OCI-LY7 (cell line): ENCODE results near the gene DCAF8. TPM values are rescaled to one million over a fixed set of nuclear protein-coding genes. Genes with fewer than 3 reads are reported as not detected.

Source experiments
- BruUV-seq: library from RNA; stranded (reverse); fragments of 400-500 nt; replicated peaks from 2 replicates; lab custom pipeline; 2021; lab: Mats Ljungman, UMichigan
- CTCF ChIA-PET: fragments of 300-600 bp; sonication (Branson Sonifier 250); formaldehyde crosslinking; loops from one replicate; lab custom pipeline; 2022; ENCODE audit warnings: antibody characterized with exemption; ENCODE audit not compliant: unreplicated experiment; lab: Charles Lee
- POLR2A ChIA-PET: fragments of 300-600 bp; sonication (Branson Sonifier 250); formaldehyde crosslinking; loops from one replicate; lab custom pipeline; 2022; ENCODE audit warnings: antibody characterized with exemption; lab: Charles Lee
- DNase-seq: peaks from one replicate; pipeline ENCODE4 v3.0.0-alpha.2; 2015; ENCODE audit warnings: low spot score
- H2AFZ ChIP-seq: fragments of 200-600 bp; sonication (generic), shearing (Covaris generic); 2 replicates; pipeline ENCODE4 v1.6.1; 2014; ENCODE audit warnings: mild to moderate bottlenecking, antibody characterized with exemption, low read length, moderate library complexity
- H3K27ac ChIP-seq: fragments of 200-600 bp; sonication (generic); 2 replicates; pipeline ENCODE4 v1.5.1; 2014; ENCODE audit warnings: mixed run types, low read depth, mild to moderate bottlenecking, moderate library complexity, low read length, inconsistent platforms; ENCODE audit not compliant: poor library complexity, severe bottlenecking
- H3K36me3 ChIP-seq: fragments of 200-600 bp; sonication (generic); 2 replicates; pipeline ENCODE4 v1.6.1; 2014; ENCODE audit warnings: mild to moderate bottlenecking, antibody characterized with exemption, low read length, moderate library complexity, mixed read lengths; ENCODE audit not compliant: insufficient read depth
- H3K4me1 ChIP-seq: fragments of 200-600 bp; sonication (generic); 2 replicates; pipeline ENCODE4 v1.5.1; 2014; ENCODE audit warnings: mild to moderate bottlenecking, low read length; ENCODE audit not compliant: insufficient read depth, poor library complexity, severe bottlenecking
- H3K4me2 ChIP-seq: fragments of 200-600 bp; sonication (generic); 2 replicates; pipeline ENCODE4 v1.6.1; 2014; ENCODE audit warnings: mild to moderate bottlenecking, low read length
- H3K4me3 ChIP-seq: fragments of 200-600 bp; sonication (generic); 2 replicates; pipeline ENCODE4 v1.5.1; 2014; ENCODE audit warnings: mild to moderate bottlenecking, low read depth, low read length; ENCODE audit not compliant: poor library complexity, severe bottlenecking
- H3K79me2 ChIP-seq: fragments of 200-600 bp; sonication (generic); 2 replicates; pipeline ENCODE4 v1.6.1; 2016; ENCODE audit warnings: low read depth, mild to moderate bottlenecking, low read length, moderate library complexity, mixed read lengths; ENCODE audit not compliant: insufficient read depth
- H3K9me2 ChIP-seq: fragments of 200-600 bp; sonication (generic); 2 replicates; pipeline ENCODE4 v1.6.1; 2016; ENCODE audit warnings: mild to moderate bottlenecking, low read length, mixed read lengths; ENCODE audit not compliant: insufficient read depth
- H3K9me3 ChIP-seq: fragments of 200-600 bp; sonication (generic); 2 replicates; pipeline ENCODE4 v1.6.1; 2014; ENCODE audit warnings: mild to moderate bottlenecking, mixed run types, low read length, mixed read lengths
- H4K20me1 ChIP-seq: fragments of 200-600 bp; sonication (generic); 2 replicates; pipeline ENCODE4 v1.6.1; 2014; ENCODE audit warnings: mild to moderate bottlenecking, antibody characterized with exemption, low read length, moderate library complexity, mixed read lengths; ENCODE audit not compliant: insufficient read depth
- CTCF ChIP-seq: fragments of 200-600 bp; sonication (generic); conservative IDR thresholded peaks from 2 replicates; pipeline ENCODE4 v1.5.1; 2014; ENCODE audit warnings: mild to moderate bottlenecking, antibody characterized with exemption, low read length, moderate library complexity, mixed read lengths
- EZH2phosphoT487 ChIP-seq: fragments of 200-600 bp; sonication (generic); IDR thresholded peaks from 2 replicates; pipeline ENCODE4 v1.6.1; 2018; ENCODE audit warnings: low read depth, borderline replicate concordance, mild to moderate bottlenecking, mixed run types, antibody characterized with exemption, low read length, moderate library complexity, mixed read lengths
- intact Hi-C: fragments of 100-400 bp; cut with micrococcal nuclease; formaldehyde crosslinking; loops from one replicate; pipeline ENCODE4 v1.10.0; 2022; ENCODE audit not compliant: unreplicated experiment
- total RNA-seq, 2 experiments: library from RNA; depleted of rRNA in 1 of 2; stranded (reverse); fragments of >200 nt in 1 of 2; shearing (Covaris generic) in 1 of 2; gene quantifications; 2 replicates each; pipeline ENCODE4 v1.2.3, GENCODE V29; 2014 to 2022

Gene DCAF8
- total RNA-seq, 2 experiments from 2014 or later, result 118 to 139 TPM

GRCh38 chr1:160192234-160192633 is 70.1 kb downstream of the DCAF8 start:
- TF ChIP-seq EZH2phosphoT487 (no peak), CTCF (no peak)
- no peaks in the 10 kb centered on the region for H3K9me2 ChIP-seq
- no peak overlapping the region for H2AFZ ChIP-seq
- H3K27ac ChIP-seq, result no peak overlapping the region
- H3K4me1 ChIP-seq, result peaks cover 7% of the 10 kb centered on the region
- DNase-seq, result no peak
- H3K79me2 ChIP-seq, result no peaks in the 10 kb centered on the region
- H4K20me1 ChIP-seq, result no peaks in the 10 kb centered on the region
- ChIA-PET POLR2A (interaction anchor here (1.2 to 2.2 kb wide), 3 partner anchors 12 to 184 kb away, joined by 3 to 9 read pairs (median 7); no protein-coding TSS in a partner anchor), CTCF (interaction anchor here (1.6 to 1.7 kb wide), 2 partner anchors 59 to 99 kb away, joined by 6 to 12 read pairs; no protein-coding TSS in a partner anchor)
- no peak overlapping the region for H3K4me3 ChIP-seq
- H3K4me2 ChIP-seq, result no peak overlapping the region
- intact Hi-C loops, result no loop called here
- BruUV-seq, result no TSS peak
- no peaks in the 10 kb centered on the region for H3K36me3 ChIP-seq
- H3K9me3 ChIP-seq, result no peaks in the 10 kb centered on the region

- BruUV-seq, result no TSS peak
- Histone ChIP-seq H3K79me2 (no peaks in the 10 kb centered on the region), H3K4me1 (peaks cover 7% of the 10 kb centered on the region), H3K9me3 (no peaks in the 10 kb centered on the region), H3K4me2 (no peak overlapping the region), H3K27ac (no peak overlapping the region), H3K36me3 (no peaks in the 10 kb centered on the region), H3K9me2 (no peaks in the 10 kb centered on the region), H4K20me1 (no peaks in the 10 kb centered on the region), H2AFZ (no peak overlapping the region), H3K4me3 (no peak overlapping the region)
- ChIA-PET POLR2A (interaction anchor here (1.2 to 2.2 kb wide), 3 partner anchors 12 to 184 kb away, joined by 3 to 9 read pairs (median 7); no protein-coding TSS in a partner anchor), CTCF (interaction anchor here (1.7 kb wide), 1 partner anchor 100 kb away, joined by 6 read pairs; no protein-coding TSS in a partner anchor)
- TF ChIP-seq CTCF, result no peak
- no peak for TF ChIP-seq EZH2phosphoT487
- intact Hi-C loops, result no loop called here
- no peak for DNase-seq
These were observed 70.6 kb downstream of the DCAF8 start for GRCh38 chr1:160191756-160192155.
